Measurements from ENCODE around the gene CEP89.
"Not testable (repeated sequence)": the region's sequence is repeated elsewhere in the genome, so short reads cannot be mapped to it uniquely, and the experiment has no call there.

CEP89 gene

DNA sequence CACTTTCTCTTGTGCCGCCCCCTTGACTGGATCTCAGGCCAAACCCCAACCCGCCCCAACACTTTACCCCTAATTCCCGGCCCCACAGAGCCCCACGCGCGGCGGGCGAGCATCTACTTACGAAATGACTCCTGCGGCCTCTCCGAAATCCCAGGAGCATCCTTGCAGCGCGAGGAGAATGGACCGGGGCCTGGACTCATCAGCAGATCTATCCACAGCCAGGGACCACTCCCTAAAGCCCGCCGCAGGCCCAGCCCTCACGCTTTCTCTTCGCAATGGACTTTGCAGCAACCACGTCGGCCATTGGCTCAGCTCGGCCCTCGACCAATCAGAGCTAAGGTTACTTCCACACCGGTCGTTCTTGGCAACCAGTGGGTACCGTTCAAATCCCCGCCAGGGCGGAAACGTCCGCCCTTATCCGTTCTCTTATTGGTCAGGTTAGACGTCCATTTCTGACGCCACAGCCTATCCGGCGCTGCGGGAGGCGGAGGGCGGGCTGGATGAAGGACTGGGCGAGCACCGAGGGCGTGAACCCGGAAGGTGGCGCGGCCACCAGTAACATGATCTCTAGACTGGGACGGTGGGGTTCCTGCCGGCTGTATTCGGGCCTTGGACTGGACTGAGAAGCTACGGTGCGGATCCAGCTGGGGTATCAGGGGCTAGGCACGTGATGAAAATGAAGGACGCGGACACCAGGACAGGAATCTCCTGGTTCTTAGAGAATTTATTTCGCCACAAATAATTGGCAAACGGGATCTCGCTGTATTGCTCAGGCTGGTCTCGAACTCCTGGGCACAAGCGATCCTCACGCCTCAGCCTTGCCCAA is at the start of gene CEP89, which contains the start of gene FAAP24:
TSS of gene CEP89 (minus strand) at position 244 of the 826 bp plus-strand sequence. CDS start at position 160, 84 bp downstream.
TSS of gene FAAP24 (plus strand) at position 528 of the 826 bp plus-strand sequence. CDS start 955 bp downstream, outside the sequence.
- peak; percentile 99 for DNase-seq (ENCODE audit: low read depth)

DNA sequence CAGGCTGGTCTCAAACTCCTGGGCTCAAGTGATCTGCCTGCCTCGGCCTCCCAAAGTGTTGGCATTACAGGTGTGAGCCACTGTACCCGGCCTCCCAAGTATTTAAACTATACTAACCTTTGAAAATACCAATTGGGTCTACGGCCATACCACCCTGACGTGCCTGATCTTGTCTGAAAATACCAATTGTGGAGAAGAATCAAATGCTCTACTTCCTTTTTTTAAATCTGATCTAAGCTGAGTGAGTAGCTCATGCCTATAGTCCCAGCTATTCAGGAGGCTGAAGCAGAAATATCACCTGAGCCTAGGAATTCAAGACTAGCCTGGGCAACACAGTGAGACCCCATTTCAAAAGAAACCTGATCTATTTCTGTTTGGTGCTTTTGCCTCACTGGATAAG is 39.1 kb upstream of the CEP89 start:
- DNase-seq (ENCODE audit: low read depth): not testable (repeated sequence)

DNA sequence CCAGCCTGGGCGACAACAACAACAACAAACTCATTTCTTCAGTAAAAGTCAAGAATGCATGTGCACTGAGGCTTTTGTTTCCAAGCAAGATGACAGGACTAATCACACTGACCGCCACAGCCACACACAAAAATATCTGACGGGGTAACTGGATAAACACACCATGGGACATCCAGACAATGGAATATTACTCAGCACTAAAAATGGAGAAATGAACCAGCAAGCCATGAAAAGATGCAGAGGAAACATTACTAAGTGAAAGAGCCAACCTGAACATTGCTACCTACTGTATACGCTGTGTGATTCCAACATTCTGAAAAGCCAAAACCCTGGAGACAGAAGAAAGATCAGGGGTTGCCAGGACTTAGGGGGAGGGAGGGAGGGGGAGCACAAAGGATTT is 37.0 kb upstream of the CEP89 start:
- DNase-seq (ENCODE audit: low read depth): no peak

GRCh38 chr19:33005440-33005839 is 33.7 kb upstream of the CEP89 start:
- DNase-seq (ENCODE audit: low read depth): no peak

DNA sequence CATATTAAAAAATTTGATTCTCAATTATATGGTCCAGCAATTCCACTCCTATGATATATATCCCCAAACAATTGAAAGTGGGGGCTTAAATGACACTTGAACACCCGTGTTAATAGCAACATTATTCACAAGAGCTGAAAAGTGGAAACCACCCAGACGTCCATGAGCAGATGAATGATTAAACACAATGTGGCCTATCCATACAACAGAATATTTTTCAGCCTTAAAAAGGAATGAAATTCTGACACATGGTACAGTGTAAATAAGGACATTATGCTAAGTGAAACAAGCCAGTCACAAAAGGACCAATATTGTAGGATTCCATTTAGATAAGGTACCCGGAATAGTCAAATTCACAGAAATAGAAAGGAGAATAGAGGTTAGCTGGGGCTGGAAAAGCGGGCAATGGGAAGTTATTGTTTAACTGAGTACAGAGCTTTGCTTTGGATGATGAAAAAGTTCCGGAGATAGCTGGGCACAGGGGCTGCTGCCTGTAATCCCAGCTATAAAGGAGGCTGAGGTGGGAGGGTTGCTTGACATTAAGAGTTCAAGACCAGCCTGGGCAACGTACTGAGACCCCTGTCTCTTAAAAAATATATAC is 31.8 kb upstream of the CEP89 start:
- DNase-seq (ENCODE audit: low read depth): not testable (repeated sequence)

DNA sequence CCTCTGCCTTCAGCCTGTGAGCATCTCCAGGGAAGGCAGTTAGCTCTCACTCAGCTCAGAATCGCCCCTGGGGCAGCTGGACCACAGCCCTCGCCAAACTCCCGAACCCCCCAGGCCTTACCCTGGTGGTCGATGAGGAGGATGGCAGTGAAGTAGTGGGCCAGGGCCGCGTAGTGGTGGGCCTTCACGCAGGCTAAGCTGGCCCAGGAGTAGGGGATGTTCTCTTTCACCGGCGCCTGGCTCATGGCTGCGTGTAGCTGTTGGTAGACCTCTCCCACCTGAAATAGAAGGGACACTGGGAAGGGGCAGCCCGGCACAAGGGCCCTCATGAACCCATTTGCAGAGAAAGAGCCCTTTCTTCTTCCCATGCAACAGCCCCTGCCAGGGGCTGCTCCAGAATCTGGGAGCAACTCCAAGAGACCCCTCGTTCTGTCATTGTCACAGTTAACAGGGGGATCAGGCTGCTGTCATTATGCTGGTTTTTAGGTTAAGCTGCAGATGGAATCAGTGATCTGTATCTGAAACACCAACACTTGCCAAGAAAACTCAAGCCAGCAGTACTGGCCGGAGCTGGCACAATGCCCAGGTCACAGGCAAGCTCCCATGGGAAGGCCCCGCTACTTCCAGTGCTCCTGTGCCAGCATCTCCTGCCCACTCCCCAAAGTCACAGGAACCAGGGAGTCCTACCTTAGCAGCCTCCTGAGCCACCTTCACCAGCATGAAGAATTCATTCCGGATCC is 30.5 kb upstream of the CEP89 start:
- not testable (repeated sequence) for DNase-seq (ENCODE audit: low read depth)

- no peak for DNase-seq (ENCODE audit: low read depth)
Observed at GRCh38 chr19:33000910-33001309, 29.2 kb upstream of the CEP89 start.

DNA sequence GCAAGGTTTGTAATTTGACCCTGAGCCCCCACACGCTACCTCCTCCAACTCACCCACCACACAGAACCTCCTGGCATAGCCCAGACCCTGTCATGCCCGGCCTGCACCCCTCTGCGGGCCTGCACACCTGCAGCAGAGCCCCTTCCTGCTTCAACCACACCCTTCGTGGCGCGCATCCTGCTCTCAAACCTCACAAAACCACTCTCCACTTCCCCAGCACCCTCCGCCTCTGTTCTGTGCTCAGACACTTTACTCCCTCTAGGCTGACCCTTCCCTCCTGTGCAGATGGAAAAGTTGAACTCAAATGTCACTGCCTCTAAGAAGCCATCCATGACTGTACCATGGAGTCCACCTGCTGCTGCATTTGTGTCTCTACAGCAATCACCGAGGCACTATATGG is 28.8 kb upstream of the CEP89 start:
- DNase-seq (ENCODE audit: low read depth): no peak

GRCh38 chr19:32998722-32999121 is 27.0 kb upstream of the CEP89 start:
- no peak for DNase-seq (ENCODE audit: low read depth)

DNA sequence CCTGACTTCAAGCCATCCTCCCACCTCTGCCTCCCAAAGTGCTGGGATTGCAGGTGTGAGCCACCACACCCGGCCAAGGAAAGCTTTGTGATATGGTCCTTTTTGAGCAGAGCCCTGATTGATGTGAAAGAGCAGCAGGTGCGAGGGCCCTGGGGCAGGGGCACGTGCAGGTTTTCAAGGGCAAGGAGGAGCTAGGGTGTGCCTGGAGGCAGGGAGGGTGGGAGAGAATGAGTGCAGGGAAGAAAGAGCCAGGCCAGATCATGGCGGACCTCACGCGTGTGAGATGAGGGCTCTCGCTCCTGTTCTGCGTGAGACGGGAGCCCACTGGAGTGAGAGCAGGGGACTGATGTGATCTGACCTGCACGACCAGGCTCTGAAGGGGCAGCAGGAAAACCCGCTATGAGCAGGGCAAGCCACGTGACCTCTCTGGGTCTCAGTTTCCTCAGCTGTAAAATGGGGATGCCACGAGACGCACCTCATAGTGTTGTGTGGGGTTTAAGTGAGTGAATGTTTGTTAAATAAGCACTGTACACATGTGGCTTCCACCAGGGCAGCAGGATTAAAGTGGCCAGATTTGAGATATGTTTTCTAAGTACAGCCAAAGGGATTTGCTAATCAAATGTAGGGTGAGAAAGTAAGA is 26.1 kb upstream of the CEP89 start:
- DNase-seq (ENCODE audit: low read depth): no peak

GRCh38 chr19:32997061-32997464 is 25.3 kb upstream of the CEP89 start:
- peak; percentile 4 for DNase-seq (ENCODE audit: low read depth)

- not testable (repeated sequence) for DNase-seq (ENCODE audit: low read depth)
Observed at GRCh38 chr19:32995966-32996365, 24.2 kb upstream of the CEP89 start.

DNA sequence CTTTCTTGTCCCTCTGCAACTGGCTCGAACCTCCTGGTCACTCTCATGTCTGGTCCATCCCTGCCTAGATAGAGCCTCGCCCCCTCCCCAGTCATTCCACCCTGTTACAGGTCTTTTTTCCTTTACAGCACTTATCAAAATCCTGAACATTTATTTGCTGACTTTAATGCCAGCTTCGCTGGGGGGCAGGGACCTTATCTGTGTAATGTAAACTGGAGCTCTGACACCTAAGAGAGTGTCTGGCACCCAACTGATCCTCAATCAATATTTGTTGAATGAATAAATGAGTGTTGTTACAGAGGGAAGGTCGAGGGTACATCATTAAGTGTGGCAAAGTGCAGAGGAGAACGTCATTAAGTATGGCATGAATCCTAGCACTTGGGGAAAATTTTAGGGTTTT is 17.0 kb upstream of the CEP89 start:
- DNase-seq (ENCODE audit: low read depth): no peak

- DNase-seq (ENCODE audit: low read depth): not testable (repeated sequence)
Observed at GRCh38 chr19:32988254-32988653, 16.5 kb upstream of the CEP89 start.

DNA sequence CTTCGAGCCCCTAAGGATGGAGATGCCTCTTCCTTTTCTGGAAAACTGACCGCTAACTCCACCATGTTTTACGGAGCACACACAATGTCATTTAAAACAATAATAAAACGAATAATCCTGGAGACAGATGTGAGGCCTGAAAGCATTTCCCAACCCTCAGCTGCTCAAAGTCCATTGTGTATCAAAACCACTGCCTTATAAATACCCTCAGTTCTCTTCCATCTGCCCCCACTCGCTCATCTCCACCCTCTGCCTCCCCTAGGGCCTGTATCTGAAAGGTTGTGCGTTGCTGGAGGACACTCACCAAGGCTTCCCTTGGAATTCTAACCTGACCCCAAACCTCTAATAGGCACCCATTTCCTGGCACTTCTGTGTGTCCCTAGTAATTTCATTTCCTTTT is 10.7 kb upstream of the CEP89 start:
- not testable (repeated sequence) for DNase-seq (ENCODE audit: low read depth)

- DNase-seq (ENCODE audit: low read depth): not testable (repeated sequence)
Observed at GRCh38 chr19:32979807-32980206, 8.0 kb upstream of the CEP89 start.

DNA sequence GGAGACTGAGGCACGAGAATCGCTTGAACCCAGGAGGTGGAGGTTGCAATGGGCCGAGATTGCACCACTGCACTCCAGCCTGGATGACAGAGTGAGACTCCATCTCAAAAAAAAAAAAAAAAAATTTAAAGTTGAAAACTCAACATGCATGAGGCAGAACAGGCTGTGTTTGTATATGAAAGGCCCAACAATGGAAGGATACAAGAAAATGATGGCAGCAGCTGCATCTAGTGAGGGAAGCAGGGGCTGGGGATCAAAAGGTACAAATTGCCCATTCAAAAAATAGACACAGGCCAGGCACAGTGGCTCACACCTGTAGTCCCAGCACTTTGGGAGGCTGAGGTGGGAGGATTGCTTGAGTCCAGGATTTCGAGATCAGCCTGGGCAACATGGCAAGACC is 6.1 kb upstream of the CEP89 start:
- DNase-seq (ENCODE audit: low read depth): not testable (repeated sequence)

DNA sequence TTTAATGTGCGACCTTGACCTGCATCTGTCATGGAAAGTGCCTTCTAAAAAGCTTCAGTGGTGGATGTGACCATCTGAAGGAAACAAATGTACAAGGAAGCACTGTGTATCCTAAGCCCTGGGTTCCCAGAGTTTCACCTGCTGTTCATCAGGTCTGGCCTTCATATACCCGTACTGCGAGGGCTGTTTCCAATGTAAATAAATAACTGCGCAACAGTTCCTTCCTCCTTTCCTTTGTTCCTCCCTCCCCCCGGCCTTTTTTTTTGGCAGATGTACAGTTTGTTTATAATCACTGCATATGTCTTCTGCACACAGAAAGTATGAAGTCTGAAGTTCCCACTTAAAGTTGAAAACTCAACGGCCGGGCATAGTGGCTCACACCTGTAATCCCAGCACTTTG is 5.5 kb upstream of the CEP89 start:
- DNase-seq (ENCODE audit: low read depth): peak; percentile 34

DNA sequence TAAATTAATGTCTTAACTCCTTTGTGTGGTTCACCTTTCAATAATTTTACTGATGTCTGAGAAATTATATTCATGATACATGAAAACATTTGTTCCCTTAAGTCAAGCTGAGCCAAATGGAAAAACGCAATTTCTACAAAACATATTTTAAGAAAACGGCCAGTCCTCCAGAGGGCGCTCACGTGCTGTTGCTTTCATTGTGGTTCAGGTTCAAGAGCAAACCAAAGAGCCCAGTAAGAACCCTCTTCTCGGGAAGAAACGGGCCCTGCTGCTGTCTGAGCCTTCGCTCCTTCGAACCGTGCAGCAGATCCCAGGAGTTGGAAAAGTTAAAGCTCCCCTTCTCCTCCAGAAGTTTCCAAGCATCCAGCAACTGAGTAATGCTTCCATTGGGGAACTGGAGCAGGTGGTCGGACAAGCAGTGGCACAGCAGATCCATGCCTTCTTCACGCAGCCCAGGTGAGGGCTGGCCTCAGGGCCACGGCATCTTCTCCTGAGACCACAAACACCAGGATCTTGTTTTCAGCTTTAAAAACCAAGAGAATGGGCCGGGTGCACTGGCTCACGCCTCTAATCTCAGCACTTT is 4.6 kb upstream of the CEP89 start:
- peak; percentile 62 for DNase-seq (ENCODE audit: low read depth)

GRCh38 chr19:32971012-32971595 is 654 bp downstream of the CEP89 start:
- peak; percentile 1 for DNase-seq (ENCODE audit: low read depth)

DNA sequence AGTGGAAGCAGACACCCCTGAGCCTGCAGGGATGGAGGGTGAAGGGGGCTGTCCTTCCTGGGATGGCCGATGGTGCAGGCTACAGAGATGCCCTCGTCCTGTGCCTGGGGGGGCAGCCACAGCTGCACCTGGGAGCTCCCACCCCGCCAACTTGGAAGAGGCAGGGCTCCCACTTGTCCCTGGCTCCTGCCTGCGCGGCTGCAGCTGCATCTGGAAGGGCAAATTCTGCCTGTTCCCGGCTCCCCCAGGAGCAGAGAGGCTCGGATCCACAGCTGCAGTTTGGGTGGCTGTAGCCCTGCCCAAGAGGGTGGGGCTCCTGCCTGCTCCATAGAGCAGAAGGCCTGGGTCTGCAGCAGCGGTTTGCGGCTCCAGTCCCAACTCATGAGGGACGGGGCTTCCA is 2.2 kb downstream of the CEP89 start:
- no peak for DNase-seq (ENCODE audit: low read depth)
